H1 (cell line): Measurements from ENCODE around the gene NPY1R. TPM values are rescaled to one million over a fixed set of nuclear protein-coding genes. Genes with fewer than 3 reads are reported as not detected.

ENCODE experiments used
- CTCF ChIA-PET: fragments of 300-600 bp; sonication (Branson Sonifier 250); formaldehyde crosslinking; loops from one replicate; lab custom pipeline; 2021; ENCODE audit not compliant: partially characterized antibody; lab: Charles Lee
- POLR2A ChIA-PET: fragments of 300-600 bp; sonication (Branson Sonifier 250); formaldehyde crosslinking; loops from one replicate; lab custom pipeline; 2021; ENCODE audit warnings: inconsistent platforms; ENCODE audit not compliant: partially characterized antibody; lab: Charles Lee
- DNase-seq, 2 experiments: peaks; one replicate each; pipeline versions ENCODE4 v3.0.0 to v3.0.0-alpha.2; 2010 to 2022; ENCODE audit warnings: low spot score in 2 of 2, low read depth in 1 of 2, mixed read lengths in 1 of 2
- FAIRE-seq: peaks from 2 replicates; lab custom pipeline; 2011; peaks lifted over from hg19 to GRCh38; lab: Jason Lieb, UNC
- H2AFZ ChIP-seq: 2 replicates; pipeline ENCODE4 v1.8.1; 2012; ENCODE audit warnings: low read length, inconsistent platforms
- H2AK5ac ChIP-seq: 2 replicates; pipeline ENCODE4 v1.6.1; 2013; ENCODE audit warnings: low read depth, low read length
- H2BK120ac ChIP-seq: replicated peaks from 2 replicates; pipeline ENCODE3; 2013; ENCODE audit warnings: low read depth, low read length, inconsistent platforms
- H2BK12ac ChIP-seq: 2 replicates; pipeline ENCODE4 v1.6.1; 2013; ENCODE audit warnings: low read depth, low read length
- H2BK15ac ChIP-seq: 2 replicates; pipeline ENCODE4 v1.6.1; 2013; ENCODE audit warnings: low read length
- H2BK20ac ChIP-seq: 2 replicates; pipeline ENCODE4 v1.6.1; 2013; ENCODE audit warnings: low read length
- H2BK5ac ChIP-seq: 2 replicates; pipeline ENCODE4 v1.6.1; 2013; ENCODE audit warnings: low read depth, low read length
- H3K14ac ChIP-seq: 2 replicates; pipeline ENCODE4 v1.6.1; 2013; ENCODE audit warnings: inconsistent platforms; ENCODE audit not compliant: insufficient read length
- H3K18ac ChIP-seq: 2 replicates; pipeline ENCODE4 v1.6.1; 2013; ENCODE audit warnings: low read length; ENCODE audit errors: extremely low read depth
- H3K23ac ChIP-seq: 2 replicates; pipeline ENCODE4 v1.6.1; 2013; ENCODE audit warnings: inconsistent platforms; ENCODE audit not compliant: insufficient read length
- H3K23me2 ChIP-seq: 2 replicates; pipeline ENCODE4 v1.6.1; 2013; ENCODE audit warnings: low read depth, low read length
- H3K27ac ChIP-seq: 2 replicates; pipeline ENCODE4 v1.6.1; 2011; ENCODE audit warnings: low read depth, low read length, inconsistent platforms
- H3K27me3 ChIP-seq, 4 experiments: replicated peaks in 1 of 4; 1 replicate in 1 of 4; 2 replicates in 3 of 4; pipeline versions ENCODE4 v1.6.1 to v1.8.1; 2011 to 2013; ENCODE audit warnings: low read length in 3 of 4, mild to moderate bottlenecking in 3 of 4, inconsistent platforms in 2 of 4, mixed read lengths in 2 of 4, moderate library complexity in 1 of 4; ENCODE audit not compliant: control insufficient read depth in 3 of 4, insufficient read depth in 3 of 4; ENCODE audit errors: extremely low read depth in 1 of 4
- H3K36me3 ChIP-seq, 4 experiments: 2 replicates each; pipeline versions ENCODE4 v1.6.1 to v1.8.1; 2011 to 2013; ENCODE audit warnings: mild to moderate bottlenecking in 4 of 4, low read length in 3 of 4, moderate library complexity in 2 of 4, control low read depth in 1 of 4, inconsistent platforms in 1 of 4; ENCODE audit not compliant: insufficient read depth in 4 of 4, control insufficient read depth in 2 of 4
- H3K4ac ChIP-seq: replicated peaks from 2 replicates; pipeline ENCODE3; 2013; ENCODE audit warnings: low read length, low read depth, mixed read lengths, inconsistent platforms; ENCODE audit not compliant: insufficient read length
- H3K4me1 ChIP-seq, 4 experiments: replicated peaks in 1 of 4; 1 replicate in 1 of 4; 2 replicates in 3 of 4; pipeline versions ENCODE4 v1.6.1 to v1.8.1; 2011 to 2013; ENCODE audit warnings: low read length in 3 of 4, inconsistent platforms in 2 of 4, mixed read lengths in 1 of 4; ENCODE audit not compliant: insufficient read depth in 4 of 4, control insufficient read depth in 3 of 4
- H3K4me2 ChIP-seq, 2 experiments: 2 replicates each; pipeline versions ENCODE4 v1.6.1 to v1.8.1; 2011 to 2013; ENCODE audit warnings: low read depth in 2 of 2, low read length in 2 of 2, control low read depth in 1 of 2, inconsistent platforms in 1 of 2, mild to moderate bottlenecking in 1 of 2; ENCODE audit not compliant: insufficient read depth in 1 of 2
- H3K4me3 ChIP-seq, 4 experiments: fragments of 200-600, 300-600 bp in 1 of 4; sonication (generic), shearing (Covaris generic), sonication (Bioruptor Twin) in 1 of 4; 2 replicates each; pipeline versions ENCODE4 v1.5.1 to v1.8.1; 2011 to 2016; ENCODE audit warnings: low read length in 4 of 4, low read depth in 3 of 4, control low read depth in 2 of 4, inconsistent platforms in 2 of 4, mild to moderate bottlenecking in 2 of 4, mixed read lengths in 1 of 4, moderate library complexity in 1 of 4; ENCODE audit not compliant: insufficient read depth in 2 of 4; ENCODE audit errors: extremely low read depth in 1 of 4
- H3K56ac ChIP-seq: replicated peaks from 2 replicates; pipeline ENCODE3; 2013; ENCODE audit warnings: low read depth, mild to moderate bottlenecking, mixed read lengths, low read length, inconsistent platforms; ENCODE audit not compliant: insufficient read length
- H3K79me1 ChIP-seq: 2 replicates; pipeline ENCODE4 v1.6.1; 2013; ENCODE audit warnings: low read depth, low read length, control low read depth
- H3K79me2 ChIP-seq, 2 experiments: 2 replicates each; pipeline versions ENCODE4 v1.6.1 to v1.8.1; 2012 to 2013; ENCODE audit warnings: low read length in 2 of 2, mild to moderate bottlenecking in 2 of 2, inconsistent platforms in 1 of 2; ENCODE audit not compliant: insufficient read depth in 2 of 2, control insufficient read depth in 1 of 2
- H3K9ac ChIP-seq, 4 experiments: replicated peaks in 1 of 4; 1 replicate in 1 of 4; 2 replicates in 3 of 4; pipeline versions ENCODE4 v1.6.1 to v1.8.1; 2011 to 2013; ENCODE audit warnings: low read depth in 3 of 4, low read length in 3 of 4, control low read depth in 2 of 4, mild to moderate bottlenecking in 2 of 4, moderate library complexity in 2 of 4, inconsistent platforms in 1 of 4; ENCODE audit errors: extremely low read depth in 1 of 4
- H3K9me3 ChIP-seq, 2 experiments: 2 replicates each; pipeline versions ENCODE4 v1.6.1 to v1.8.1; 2012 to 2013; ENCODE audit warnings: mild to moderate bottlenecking in 2 of 2, moderate library complexity in 2 of 2, control low read depth in 1 of 2, inconsistent platforms in 1 of 2, low read depth in 1 of 2, low read length in 1 of 2, mixed read lengths in 1 of 2; ENCODE audit not compliant: insufficient read depth in 2 of 2
- H4K20me1 ChIP-seq, 2 experiments: replicated peaks in 1 of 2; 2 replicates each; pipeline versions ENCODE3 to v1.8.1; 2011 to 2013; ENCODE audit warnings: inconsistent platforms in 2 of 2, low read length in 2 of 2, mild to moderate bottlenecking in 1 of 2; ENCODE audit not compliant: insufficient read depth in 2 of 2, control insufficient read depth in 1 of 2
- H4K5ac ChIP-seq: 2 replicates; pipeline ENCODE4 v1.6.1; 2013; ENCODE audit warnings: low read length, low read depth, mixed read lengths, inconsistent platforms; ENCODE audit not compliant: insufficient read length
- H4K8ac ChIP-seq: 2 replicates; pipeline ENCODE4 v1.8.0; 2013; ENCODE audit warnings: mild to moderate bottlenecking, moderate library complexity, low read length, inconsistent platforms; ENCODE audit not compliant: insufficient read depth; ENCODE audit errors: extremely low read depth
- H4K91ac ChIP-seq: replicated peaks from 2 replicates; pipeline ENCODE3; 2013; ENCODE audit warnings: low read length, mixed read lengths, inconsistent platforms; ENCODE audit not compliant: insufficient read length
- ATF2 ChIP-seq: IDR thresholded peaks from 2 replicates; pipeline ENCODE4 v1.6.1; 2012; ENCODE audit warnings: low read length, inconsistent platforms
- WGBS, 2 experiments: shearing (Covaris generic) in 1 of 2; methylation state at CpG; one replicate each; pipeline versions ENCODE4 v1.1.6 to v1.1.7; 2013 to 2015; ENCODE audit warnings: low lambda C conversion rate in 2 of 2, mixed read lengths in 2 of 2, inconsistent platforms in 1 of 2, low coverage in 1 of 2, missing lambda C conversion rate in 1 of 2; ENCODE audit not compliant: insufficient replicate concordance in 2 of 2, insufficient coverage in 1 of 2, insufficient read length in 1 of 2; ENCODE audit errors: extremely low coverage in 1 of 2, missing lambda C conversion rate in 1 of 2; 5-methylcytosine and 5-hydroxymethylcytosine counted together
- polyA plus RNA-seq, 7 experiments: library from polyadenylated mRNA; depleted of rRNA in 3 of 7; stranded (reverse) in 5 of 7; unstranded in 2 of 7; fragments of >200 nt in 5 of 7; fragments of 200-250 nt in 2 of 7; gene quantifications; 1 replicate in 5 of 7; 2 replicates in 1 of 7; 4 replicates in 1 of 7; pipeline versions ENCODE4 v1.2.1 to v1.2.3, GENCODE V29; 2011 to 2013; ENCODE audit warnings: missing spikeins in 2 of 7, mixed read lengths in 2 of 7
- total RNA-seq: library from RNA; stranded (reverse); fragmentation: NEBNext Ultra II Directional; extraction: Animal tissue kit (Norgen Biotek cat#: 25700); gene quantifications from 2 replicates; pipeline ENCODE4 v1.2.1, GENCODE V29; 2021

Gene NPY1R
- total and polyA plus RNA-seq, 2 of the 8 experiments (the other 6 are each of a cell fraction or from before 2014, with no cell fraction given): 5.9 to 6.3 TPM

- Histone ChIP-seq H3K27ac (no peak overlapping the region), H3K36me3 (no peaks in the 10 kb centered on the region), H3K18ac (no peak overlapping the region), H2BK12ac (no peak overlapping the region), H2AK5ac (no peak overlapping the region), H4K91ac (no peak overlapping the region), H2BK20ac (no peak overlapping the region), H3K23me2 (no peaks in the 10 kb centered on the region), H3K14ac (no peak overlapping the region), H3K79me1 (no peaks in the 10 kb centered on the region), H4K5ac (no peak overlapping the region), H4K20me1 (no peaks in the 10 kb centered on the region), H3K4me3 (no peak overlapping the region), H3K4me2 (no peak overlapping the region), H3K56ac (no peak overlapping the region), H3K9ac (no peak overlapping the region), H3K4me1 (no peaks in the 10 kb centered on the region), H2BK5ac (no peak overlapping the region), H3K9me3 (no peaks in the 10 kb centered on the region), H3K79me2 (no peaks in the 10 kb centered on the region), H2BK120ac (no peak overlapping the region), H3K27me3 (no peaks in the 10 kb centered on the region), H2AFZ (no peak overlapping the region), H4K8ac (no peak overlapping the region), H3K4ac (no peak overlapping the region), H3K23ac (no peak overlapping the region), H2BK15ac (no peak overlapping the region)
- FAIRE-seq (no peak), DNase-seq (no peak)
- WGBS, 2 experiments: 86% methylated on average over 3 of the region's 3 CpGs; no CpG with 5 or more reads in 1 of the 2 experiments
- POLR2A ChIA-PET: no interaction called here
- CTCF ChIA-PET: interaction anchor here (0.5 to 1.2 kb wide), 4 partner anchors 30 to 256 kb away, joined by 3 read pairs; no protein-coding TSS in a partner anchor
- TF ChIP-seq ATF2: no peak
Measured at GRCh38 chr4:163300445-163300844, 32.0 kb downstream of the NPY1R start.
